Right lobe of liver (tissue), 6 donors: ENCODE measurements around the gene HHAT. TPM values are rescaled to one million over a fixed set of nuclear protein-coding genes. Genes with fewer than 3 reads are reported as not detected.

Experiments
- ATAC-seq, 4 donors: fragments of 200-7000 bp; cut with Tn5 transposase; one replicate each; pipeline ENCODE4 v1.9.1; 2020; ENCODE audit warnings: mild to moderate bottlenecking in 4 of 4, moderate library complexity in 4 of 4
- DNase-seq, 3 donors: peaks; one replicate each; pipeline ENCODE4 v3.0.0-alpha.2; 2020
- H3K27ac ChIP-seq, 3 donors: fragments of 200-600 bp; one replicate each; pipeline ENCODE4 v1.8.0; 2022
- H3K27me3 ChIP-seq, 2 donors: fragments of 200-600 bp; one replicate each; pipeline ENCODE4 v1.8.0; 2022
- H3K36me3 ChIP-seq, 4 donors: fragments of 200-600 bp; sonication (generic) in 1 of 4; one replicate each; pipeline versions ENCODE4 v1.5.1 to v1.8.0; 2017 to 2022; ENCODE audit warnings: control low read depth in 1 of 4
- H3K4me1 ChIP-seq, 4 donors: fragments of 200-600 bp; sonication (generic) in 1 of 4; one replicate each; pipeline versions ENCODE4 v1.5.1 to v1.8.0; 2017 to 2022; ENCODE audit warnings: control low read depth in 1 of 4
- H3K4me3 ChIP-seq, 3 donors: fragments of 200-600 bp; one replicate each; pipeline ENCODE4 v1.8.0; 2022
- H3K9me3 ChIP-seq, 4 donors: fragments of 200-600 bp; sonication (generic) in 1 of 4; one replicate each; pipeline versions ENCODE4 v1.5.1 to v1.8.0; 2017 to 2022; ENCODE audit warnings: control low read depth in 1 of 4
- CTCF ChIP-seq, 4 donors: fragments of 200-600 bp in 3 of 4; fragments of 450-650 bp in 1 of 4; IDR thresholded peaks; one replicate each; pipeline versions ENCODE4 v1.5.1 to v1.8.0; 2016 to 2022; ENCODE audit warnings: antibody characterized with exemption in 4 of 4, mild to moderate bottlenecking in 2 of 4
- POLR2A ChIP-seq: fragments of 450-650 bp; IDR thresholded peaks from one replicate; pipeline ENCODE4 v1.6.1; 2017; ENCODE audit warnings: antibody characterized with exemption, mild to moderate bottlenecking
- WGBS: methylation state at CpG from one replicate; pipeline ENCODE4 v1.1.6; 2018; ENCODE audit warnings: low coverage, low lambda C conversion rate; ENCODE audit not compliant: insufficient coverage; ENCODE audit errors: missing lambda C conversion rate; 5-methylcytosine and 5-hydroxymethylcytosine counted together
- intact Hi-C, 2 donors: fragments of 100-400 bp; cut with DNase I; formaldehyde crosslinking; loops; one replicate each; pipeline versions ENCODE4 v1.11.2 to v1.14.1; 2022
- total RNA-seq, 6 experiments: library from RNA; depleted of rRNA in 2 of 6; stranded (reverse); fragments of >200 nt in 2 of 6; fragmentation: NEBNext Ultra II Directional in 3 of 6; extraction: Animal tissue kit (Norgen Biotek cat#: 25700) in 3 of 6; gene quantifications; one replicate each; pipeline versions ENCODE4 v1.1.0 to v1.2.4, GENCODE V29; 2016 to 2023
- donor health status: DM: no; HTN: yes; CAD: no.
- donor health status: DM: no; HTN: no; CAD: no.
- donor health status: DM: no; HTN: no; CAD: no.
- donor health status: DM: no; HTN: yes; CAD: no.
- donor health status: DM: no; HTN: yes; CAD: no.

Gene HHAT
- total RNA-seq, 6 experiments from 2014 or later: 2.2 to 4.1 (median 2.7) TPM

DNA sequence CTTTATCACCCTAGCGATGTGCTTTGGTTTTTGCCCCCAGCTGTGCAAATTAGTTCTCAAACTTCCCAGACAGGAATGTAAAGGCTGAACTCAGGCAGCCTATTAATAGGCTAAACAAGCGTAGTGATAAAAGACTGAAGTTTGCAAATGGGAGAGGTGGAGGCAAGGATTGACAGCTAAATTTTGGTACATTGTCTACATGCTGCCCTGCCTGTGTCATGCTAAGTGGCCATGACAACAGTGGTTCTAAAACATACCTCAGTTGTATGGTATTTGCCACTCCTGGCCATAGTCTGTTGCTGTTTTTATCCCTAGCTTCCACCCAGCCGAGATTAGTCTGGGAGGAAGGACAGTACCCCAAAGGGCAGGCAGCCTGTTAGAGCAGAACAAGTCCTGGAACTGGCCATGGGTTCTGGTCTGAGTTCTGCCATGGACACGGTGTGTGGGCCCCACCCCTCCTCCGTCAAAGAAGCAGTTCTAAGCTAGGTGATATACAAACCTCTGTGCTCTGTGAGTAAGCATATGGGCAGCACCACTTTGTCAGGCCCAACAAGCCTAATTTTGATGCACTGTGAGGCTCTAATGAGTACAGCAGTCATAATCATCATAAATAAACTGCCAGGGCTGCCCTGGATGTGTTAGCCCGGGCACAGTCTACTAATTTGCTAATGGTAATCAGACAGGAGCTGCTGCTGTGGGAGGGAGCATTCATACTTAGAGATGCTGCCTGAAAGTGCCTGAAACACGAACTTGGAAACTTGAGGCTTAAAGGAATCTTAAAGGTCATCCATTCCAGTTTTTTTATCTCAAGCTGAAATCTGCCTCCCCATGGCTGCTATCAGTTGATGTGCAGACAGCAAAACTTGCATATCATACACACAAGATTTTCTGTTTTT is 177.1 kb downstream of the HHAT start:
- DNase-seq (no peak), ATAC-seq (no peak)
- no peaks in the 10 kb centered on the region for H3K9me3 ChIP-seq
- H3K36me3 ChIP-seq: no peaks in the 10 kb centered on the region
- H3K4me3 ChIP-seq: no peak overlapping the region
- H3K4me1 ChIP-seq: no peaks in the 10 kb centered on the region
- H3K27me3 ChIP-seq: no peaks in the 10 kb centered on the region
- WGBS: 52% methylated on average over 5 of the region's 7 CpGs
- TF ChIP-seq CTCF (IDR thresholded peaks at IDR 0.05): no peak
- TF ChIP-seq POLR2A: no peak
- H3K27ac ChIP-seq: no peak overlapping the region
- intact Hi-C loops: no loop called here

DNA sequence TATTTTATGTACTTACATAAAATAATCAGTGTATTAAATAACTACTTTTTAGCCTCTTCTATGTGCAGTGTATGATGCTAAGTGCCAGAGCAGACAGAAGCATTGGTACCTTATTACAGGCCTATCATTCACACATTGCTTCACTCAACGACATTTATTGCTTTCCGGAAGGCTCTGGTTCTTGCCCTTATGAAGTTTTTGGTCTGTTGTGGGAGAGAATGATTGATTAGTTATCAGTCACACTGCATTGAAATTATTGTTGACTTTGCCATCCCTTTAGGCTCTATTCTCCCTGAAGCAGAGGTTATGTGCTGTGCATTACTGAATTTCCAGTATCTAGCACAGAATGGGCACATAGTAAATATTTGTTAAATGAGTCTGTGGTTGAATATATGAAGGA is 178.0 kb downstream of the HHAT start:
- intact Hi-C loops: no loop called here
- no peaks in the 10 kb centered on the region for H3K9me3 ChIP-seq
- H3K4me3 ChIP-seq: no peak overlapping the region
- no peak for DNase-seq
- 88% methylated on average over 2 of the region's 2 CpGs for WGBS
- H3K36me3 ChIP-seq: no peaks in the 10 kb centered on the region
- no peaks in the 10 kb centered on the region for H3K4me1 ChIP-seq
- no peak for ATAC-seq
- no peaks in the 10 kb centered on the region for H3K27me3 ChIP-seq
- H3K27ac ChIP-seq: no peak overlapping the region
- no peak for TF ChIP-seq POLR2A
- TF ChIP-seq CTCF (IDR thresholded peaks at IDR 0.05): no peak

- intact Hi-C loops: no loop called here
- DNase-seq: no peak
- TF ChIP-seq POLR2A (no peak), CTCF (IDR thresholded peaks at IDR 0.05) (no peak)
- Histone ChIP-seq H3K27ac (no peak overlapping the region), H3K9me3 (no peaks in the 10 kb centered on the region), H3K27me3 (no peaks in the 10 kb centered on the region), H3K36me3 (no peaks in the 10 kb centered on the region), H3K4me3 (no peak overlapping the region), H3K4me1 (no peaks in the 10 kb centered on the region)
- 84% methylated on average over 3 of the region's 3 CpGs for WGBS
- no peak for ATAC-seq
These were observed 187.5 kb downstream of the HHAT start for GRCh38 chr1:210516092-210516656.

- ATAC-seq (no peak), DNase-seq (no peak)
- TF ChIP-seq POLR2A: no peak
- no peak for TF ChIP-seq CTCF (IDR thresholded peaks at IDR 0.05)
- no peaks in the 10 kb centered on the region for H3K9me3 ChIP-seq
- no peaks in the 10 kb centered on the region for H3K36me3 ChIP-seq
- H3K4me1 ChIP-seq: no peaks in the 10 kb centered on the region
- H3K27me3 ChIP-seq: no peaks in the 10 kb centered on the region
- no peak overlapping the region for H3K4me3 ChIP-seq
- no peak overlapping the region for H3K27ac ChIP-seq
- intact Hi-C loops: no loop called here
- 87% methylated on average over 5 of the region's 5 CpGs for WGBS
These were observed 188.2 kb downstream of the HHAT start for GRCh38 chr1:210516697-210517459.
